Measurements from ENCODE around the gene RFX3.
A peak's percentile ranks its signal among the peaks of the same experiment; 100 is the strongest.

The RFX3 gene

GRCh38 chr9:3525836-3526164 lies at the start of gene RFX3:
TSS of gene RFX3 (minus strand) at chr9:3526001. CDS start at chr9:3395588, 130,413 bp downstream.
- peak; percentile 96 for DNase-seq

GRCh38 chr9:3571500-3571899 lies 45.7 kb upstream of the RFX3 start:
- DNase-seq: no peak

GRCh38 chr9:3569529-3569928 lies 43.7 kb upstream of the RFX3 start:
- no peak for DNase-seq

- no peak for DNase-seq
Observed at GRCh38 chr9:3567988-3568387, 42.2 kb upstream of the RFX3 start.

GRCh38 chr9:3553076-3553765 lies 27.4 kb upstream of the RFX3 start:
- DNase-seq: no peak

GRCh38 chr9:3549225-3549624 lies 23.4 kb upstream of the RFX3 start:
- DNase-seq: no peak

- DNase-seq: no peak
Observed at GRCh38 chr9:3548648-3549047, 22.8 kb upstream of the RFX3 start.

- no peak for DNase-seq
Observed at GRCh38 chr9:3541206-3541605, 15.4 kb upstream of the RFX3 start.

GRCh38 chr9:3534614-3535404 lies 9.0 kb upstream of the RFX3 start:
- DNase-seq: no peak

GRCh38 chr9:3532158-3532557 lies 6.4 kb upstream of the RFX3 start:
- DNase-seq: no peak

GRCh38 chr9:3528451-3528850 lies 2.6 kb upstream of the RFX3 start:
- peak; percentile 50 for DNase-seq

- DNase-seq: peak; percentile 42
Observed at GRCh38 chr9:3526997-3527940, 1.5 kb upstream of the RFX3 start.

GRCh38 chr9:3526165-3526996 lies 580 bp upstream of the RFX3 start:
- peak; percentile 95 for DNase-seq

GRCh38 chr9:3525096-3525835 lies 535 bp downstream of the RFX3 start:
- no peak for DNase-seq

GRCh38 chr9:3521966-3522365 lies 3.8 kb downstream of the RFX3 start:
- DNase-seq: no peak

GRCh38 chr9:3520564-3520963 lies 5.2 kb downstream of the RFX3 start:
- DNase-seq: no peak

GRCh38 chr9:3517377-3518048 lies 8.3 kb downstream of the RFX3 start:
- no peak for DNase-seq

- DNase-seq: no peak
Observed at GRCh38 chr9:3516667-3517330, 9.0 kb downstream of the RFX3 start.

- DNase-seq: no peak
Observed at GRCh38 chr9:3515405-3515804, 10.4 kb downstream of the RFX3 start.

GRCh38 chr9:3514786-3515185 lies 11.0 kb downstream of the RFX3 start:
- DNase-seq: no peak
